GM18951 (cell line): ENCODE measurements around the gene SNCG.
"Not testable (repeated sequence)": the region's sequence is repeated elsewhere in the genome, so short reads cannot be mapped to it uniquely, and the experiment has no call there.

Source experiments
- POLR2A ChIP-seq: IDR thresholded peaks from 4 replicates; pipeline ENCODE4 v1.6.1; 2011; ENCODE audit warnings: mild to moderate bottlenecking; ENCODE audit not compliant: insufficient read length, insufficient read depth; ENCODE audit errors: extremely low read depth
- in situ Hi-C: fragments of 300-500 bp; cut with MboI; formaldehyde crosslinking; loops from one replicate; pipeline ENCODE4 v1.12.0; 2022; ENCODE audit warnings: low sequenced_read_pairs, mixed read lengths, inconsistent platforms; ENCODE audit not compliant: unreplicated experiment

The SNCG gene

GRCh38 chr10:86951184-86951761, 7.1 kb upstream of the SNCG start:
- TF ChIP-seq POLR2A: no peak
- in situ Hi-C loops: no loop called here

DNA sequence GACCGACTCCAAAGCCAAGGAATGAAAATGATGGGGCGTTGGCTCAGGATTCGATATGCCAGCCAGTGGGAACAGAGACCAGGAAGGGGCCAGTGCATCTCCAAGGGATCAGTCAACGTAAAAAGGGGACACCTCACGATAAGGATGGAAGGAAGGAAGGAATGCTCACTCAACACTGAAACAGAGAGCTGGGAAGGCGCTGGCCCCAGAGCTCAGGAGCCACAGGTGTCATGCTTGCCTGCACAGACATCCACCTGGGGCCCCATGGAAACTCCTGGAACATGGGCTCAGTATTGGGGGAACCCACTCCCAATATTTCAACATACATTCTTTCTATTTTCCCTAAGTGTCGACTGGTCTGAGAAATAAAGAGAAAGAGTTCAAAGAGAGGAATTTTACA, 6.3 kb upstream of the SNCG start:
- in situ Hi-C loops: no loop called here
- no peak for TF ChIP-seq POLR2A

DNA sequence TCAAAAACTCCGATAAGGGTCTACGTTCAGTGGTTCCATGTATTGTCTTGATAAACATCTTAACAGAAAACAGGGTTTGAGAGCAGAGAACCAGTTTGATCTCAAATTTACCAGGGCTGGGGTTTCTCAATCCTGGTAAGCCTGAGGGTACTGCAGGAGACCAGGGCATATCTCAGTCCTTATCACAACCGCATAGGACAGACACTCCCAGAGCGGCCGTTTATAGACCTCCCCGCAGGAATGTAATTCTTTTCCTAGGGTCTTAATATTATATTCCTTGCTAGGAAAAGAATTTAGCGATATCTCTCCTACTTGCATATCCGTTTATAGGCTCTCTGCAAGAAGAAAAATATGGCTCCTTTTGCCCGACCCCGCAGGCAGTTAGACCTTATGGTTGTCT, 5.7 kb upstream of the SNCG start:
- in situ Hi-C loops: not testable (repeated sequence)

DNA sequence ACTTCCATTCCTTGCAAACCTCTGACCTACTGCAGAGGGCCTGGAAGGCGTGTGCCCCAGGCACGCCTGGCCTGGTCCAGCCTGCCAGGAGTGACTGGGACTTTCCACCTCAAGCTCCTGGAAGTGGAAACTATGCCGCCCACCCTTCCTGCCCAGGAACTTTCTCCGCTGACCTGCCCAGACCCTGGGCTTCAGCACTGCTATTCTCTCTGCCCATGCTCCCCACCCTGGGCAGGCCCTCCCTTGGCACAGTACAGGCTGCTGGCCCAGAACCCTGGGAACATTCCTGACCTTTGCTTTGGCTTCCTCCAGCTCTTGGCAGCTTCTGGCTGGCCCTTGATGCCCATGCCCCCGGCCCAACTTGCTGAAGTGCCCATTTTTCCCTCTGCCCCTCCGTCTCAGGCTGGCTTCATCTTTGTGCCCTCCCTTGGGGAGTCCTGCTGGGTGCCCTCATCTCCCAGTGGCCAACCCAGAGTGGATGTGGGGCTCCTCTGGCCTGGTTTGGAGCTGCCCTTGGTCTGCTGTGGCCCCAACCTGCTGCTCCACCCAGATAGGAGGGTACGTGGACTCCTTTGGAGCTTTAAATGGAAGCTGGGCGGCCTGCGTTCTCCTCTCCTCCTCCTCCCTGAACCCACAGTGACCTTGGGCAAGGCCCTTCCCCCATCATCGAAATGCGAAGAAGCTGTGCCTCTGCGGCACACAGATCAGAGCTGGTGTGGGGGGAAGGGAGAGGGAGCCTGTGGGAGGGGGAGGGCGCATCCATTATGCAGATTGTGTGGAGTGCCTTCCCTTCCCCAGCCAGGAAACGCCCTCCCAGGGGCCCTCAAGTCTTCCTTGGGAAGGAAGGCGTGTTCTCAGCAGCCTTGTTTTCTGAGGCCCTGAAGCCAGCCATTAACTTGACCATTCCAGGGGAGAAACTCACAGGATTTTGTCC, 4.4 kb upstream of the SNCG start:
- TF ChIP-seq POLR2A: no peak
- in situ Hi-C loops: no loop called here

DNA sequence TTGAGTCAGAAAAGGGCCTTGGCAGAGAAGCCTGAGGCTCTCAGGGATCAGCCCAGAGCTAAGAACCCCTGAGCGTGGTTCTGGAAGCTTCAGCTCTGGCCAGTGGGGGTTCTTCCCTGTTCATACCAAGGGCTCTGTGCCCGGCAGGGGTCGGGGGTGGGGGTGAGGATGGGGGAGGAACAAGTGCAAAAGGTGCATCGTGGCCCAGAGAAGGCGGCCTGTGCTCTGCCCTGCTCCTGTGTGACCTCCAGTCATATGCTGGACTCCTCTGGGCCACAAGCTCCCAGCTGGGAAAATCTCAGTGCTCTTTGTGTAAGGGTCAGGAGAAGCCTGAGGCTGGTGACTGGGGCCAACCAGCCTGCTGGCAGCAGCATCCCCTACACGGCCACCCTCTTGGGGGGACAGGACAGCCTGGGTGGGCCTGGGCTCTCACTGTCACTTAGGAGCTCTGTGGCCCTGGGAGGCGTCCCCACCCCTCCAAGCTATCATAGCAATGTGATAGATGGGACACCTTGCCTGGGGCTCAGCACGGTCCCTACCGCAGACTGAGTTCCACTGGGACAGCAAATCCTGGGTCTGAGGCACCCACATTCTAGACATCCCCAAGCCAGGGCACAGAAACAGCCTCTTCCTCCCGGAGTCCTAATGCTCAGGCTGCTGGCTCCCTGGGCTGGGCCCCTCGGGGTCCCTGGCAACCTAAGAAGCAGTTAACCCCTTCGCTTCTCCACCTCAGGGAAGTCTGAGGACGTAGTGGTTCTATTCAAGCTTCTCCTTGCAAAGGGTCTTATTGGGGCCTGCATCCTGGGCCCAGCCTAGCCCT, 3.5 kb upstream of the SNCG start:
- in situ Hi-C loops: no loop called here
- no peak for TF ChIP-seq POLR2A

GRCh38 chr10:86955501-86956194, 2.8 kb upstream of the SNCG start:
- in situ Hi-C loops: no loop called here

GRCh38 chr10:86956195-86956847, 2.1 kb upstream of the SNCG start:
- in situ Hi-C loops: no loop called here
- no peak for TF ChIP-seq POLR2A

More at GRCh38 chr10:86955501-86956194, 2.8 kb upstream of the SNCG start:
- TF ChIP-seq POLR2A: no peak

GRCh38 chr10:86956848-86957448, 1.5 kb upstream of the SNCG start:
- TF ChIP-seq POLR2A: no peak
- in situ Hi-C loops: no loop called here

- no peak for TF ChIP-seq POLR2A
Measured at GRCh38 chr10:86957471-86958115, 806 bp upstream of the SNCG start, which contains the start of gene MMRN2. MMRN2 (minus strand) TSS chr10:86957615; CDS start chr10:86957541, 74 bp downstream.

GRCh38 chr10:86958901-86959736, 720 bp downstream of the SNCG start:
- in situ Hi-C loops: no loop called here

More at GRCh38 chr10:86957471-86958115, 806 bp upstream of the SNCG start, which contains the start of gene MMRN2:
- in situ Hi-C loops: no loop called here

GRCh38 chr10:86959737-86960002, 1.3 kb downstream of the SNCG start:
- no peak for TF ChIP-seq POLR2A

More at GRCh38 chr10:86958901-86959736, 720 bp downstream of the SNCG start:
- no peak for TF ChIP-seq POLR2A

More at GRCh38 chr10:86959737-86960002, 1.3 kb downstream of the SNCG start:
- in situ Hi-C loops: no loop called here
